NCI-H1417 treated with DMSO at 0.1 percent for 48 hours (cell line): ENCODE data around the gene NPLOC4.
A peak's percentile ranks its signal among the peaks of the same experiment; 100 is the strongest.
"Not testable (repeated sequence)": the region's sequence is repeated elsewhere in the genome, so short reads cannot be mapped to it uniquely, and the experiment has no call there.

ENCODE experiments used
- DNase-seq: peaks from one replicate; lab custom pipeline; 2025; lab: John Stamatoyannopoulos, UW

The NPLOC4 gene

DNA sequence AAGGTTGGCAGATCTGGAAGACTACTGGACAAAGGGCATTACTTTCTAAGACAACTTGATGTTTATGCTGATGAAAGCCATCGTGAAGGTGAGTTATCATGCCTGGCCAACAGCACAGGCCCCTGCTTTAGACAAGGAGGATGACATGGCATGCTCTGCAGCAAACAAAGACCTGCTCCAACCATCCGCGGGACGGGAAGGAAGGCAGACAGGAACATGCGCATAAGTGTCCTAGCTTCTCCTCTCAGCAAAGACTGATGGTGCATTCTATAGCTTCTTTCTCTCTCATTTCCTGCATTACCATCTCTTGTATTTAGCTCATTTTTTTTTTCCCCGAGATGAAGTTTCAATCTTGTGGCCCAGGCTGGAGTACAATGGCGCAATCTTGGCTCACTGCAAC lies 5.4 kb downstream of the NPLOC4 start:
- DNase-seq = no peak

DNA sequence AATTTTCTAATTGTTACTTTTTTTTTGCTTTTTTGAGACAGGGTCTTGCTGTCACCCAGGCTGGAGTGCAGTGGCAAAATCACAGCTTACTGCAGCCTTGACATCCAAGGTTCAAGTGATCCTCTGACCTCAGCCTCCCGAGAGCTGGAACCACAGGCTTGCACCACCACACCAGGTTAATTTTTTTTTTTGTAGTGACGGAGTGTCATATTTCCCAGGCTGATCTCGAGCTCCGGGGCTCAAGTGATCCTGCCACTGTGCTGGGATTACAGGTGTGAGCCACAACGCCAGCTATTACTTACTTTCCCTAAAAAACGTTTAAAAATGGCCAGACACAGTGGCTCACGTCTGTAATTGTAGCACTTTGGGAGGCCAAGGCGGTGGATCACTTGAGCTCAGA lies 6.6 kb downstream of the NPLOC4 start:
- DNase-seq = no peak

- DNase-seq = no peak
Measured at GRCh38 chr17:81621494-81622130, 15.3 kb downstream of the NPLOC4 start.

DNA sequence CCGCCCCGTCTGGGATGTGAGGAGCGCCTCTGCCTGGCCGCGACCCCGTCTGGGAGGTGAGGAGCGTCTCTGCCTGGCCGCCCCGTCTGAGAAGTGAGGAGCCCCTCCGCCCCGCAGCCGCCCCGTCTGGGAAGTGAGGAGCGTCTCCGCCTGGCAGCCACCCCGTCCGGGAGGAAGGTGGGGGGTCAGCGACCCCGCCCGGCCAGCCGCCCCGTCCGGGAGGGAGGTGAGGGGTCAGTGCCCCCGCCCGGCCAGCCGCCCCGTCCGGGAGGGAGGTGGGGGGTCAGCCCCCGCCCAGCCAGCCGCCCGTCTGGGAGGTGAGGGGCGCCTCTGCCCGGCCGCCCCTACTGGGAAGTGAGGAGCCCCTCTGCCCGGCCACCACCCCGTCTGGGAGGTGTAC lies 18.6 kb downstream of the NPLOC4 start:
- not testable (repeated sequence) for DNase-seq

DNA sequence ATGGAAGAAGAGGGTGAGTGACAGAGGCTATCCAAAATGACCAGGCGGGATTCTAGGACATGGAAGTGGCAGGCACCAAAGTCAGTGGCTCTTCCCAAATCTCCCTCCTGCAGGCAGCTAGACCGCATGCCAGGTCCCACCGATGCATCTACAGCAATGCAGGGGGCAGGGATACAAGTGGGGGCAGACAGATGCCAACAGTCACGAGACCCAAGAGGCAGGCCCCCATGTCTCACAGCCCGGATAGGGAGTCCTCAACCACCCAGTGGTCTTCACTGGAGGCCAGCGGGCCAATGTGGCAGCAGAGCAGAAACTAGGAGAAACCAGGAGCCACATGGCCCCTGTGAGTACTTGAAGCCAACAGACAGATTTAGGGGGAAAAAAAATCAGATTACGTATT lies 20.0 kb downstream of the NPLOC4 start:
- DNase-seq = no peak

DNA sequence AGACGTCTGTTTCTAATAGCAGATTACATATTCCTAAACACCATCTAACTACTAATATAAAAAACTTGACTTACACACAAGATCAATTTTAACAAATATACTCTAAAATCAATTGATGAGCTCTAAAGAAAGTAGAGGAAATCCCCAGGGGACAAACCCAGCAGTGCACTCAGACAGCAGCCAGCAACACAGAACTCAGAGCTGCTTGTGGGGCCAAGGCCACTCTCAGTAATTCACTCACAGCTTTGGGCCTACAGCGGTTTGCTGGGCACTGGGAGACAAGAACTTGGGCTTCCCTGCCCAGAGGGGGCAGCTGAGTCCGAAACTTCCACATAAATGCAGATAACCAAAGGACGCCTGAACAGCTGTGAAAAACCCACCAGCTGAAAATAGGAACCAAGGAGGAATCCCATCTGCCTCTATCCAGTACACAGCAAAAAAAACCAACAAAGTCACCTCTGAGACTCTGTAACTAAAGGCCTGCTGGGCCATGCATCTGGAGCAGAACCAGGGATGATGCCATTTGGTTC lies 21.4 kb downstream of the NPLOC4 start:
- DNase-seq = no peak

GRCh38 chr17:81612172-81612970 lies 24.5 kb downstream of the NPLOC4 start:
- DNase-seq = no peak

DNA sequence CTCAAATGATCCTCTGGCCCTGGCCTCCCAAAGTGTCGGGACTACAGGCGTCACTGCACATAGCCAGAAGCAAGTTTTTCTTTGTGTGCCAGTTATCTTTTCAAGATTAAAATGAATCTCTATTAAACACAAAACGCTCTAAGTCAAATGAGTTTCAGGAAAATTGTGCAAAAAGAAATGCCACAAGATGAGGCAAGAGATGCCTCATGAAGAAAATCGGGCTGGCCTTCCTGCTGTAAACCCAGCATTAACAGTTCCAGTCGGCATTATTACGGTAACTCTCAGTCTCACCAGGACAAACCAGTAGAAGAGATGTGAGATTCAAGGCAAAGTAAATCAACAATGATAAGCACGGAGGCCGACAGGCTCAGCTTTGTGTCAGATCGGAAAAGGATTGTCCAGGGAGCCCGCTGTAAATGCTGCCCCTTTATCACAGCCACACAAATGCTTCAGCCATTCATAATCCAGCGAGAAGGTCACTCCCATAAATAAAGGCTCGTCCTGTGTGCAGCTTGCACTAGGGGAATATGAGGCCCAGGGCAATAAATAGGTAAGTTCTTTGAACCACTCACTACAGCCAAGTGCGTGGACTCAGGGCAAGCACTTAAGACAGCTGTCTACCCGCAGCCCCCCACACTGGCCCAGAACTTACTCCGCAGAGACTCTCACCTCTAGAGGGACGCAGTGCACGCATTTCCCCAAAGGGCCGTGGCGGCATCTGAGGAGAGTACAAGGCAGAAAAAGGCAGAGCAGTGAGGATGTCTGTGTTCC lies 27.2 kb downstream of the NPLOC4 start:
- DNase-seq = no peak

- DNase-seq = no peak
Measured at GRCh38 chr17:81608605-81609004, 28.3 kb downstream of the NPLOC4 start.

DNA sequence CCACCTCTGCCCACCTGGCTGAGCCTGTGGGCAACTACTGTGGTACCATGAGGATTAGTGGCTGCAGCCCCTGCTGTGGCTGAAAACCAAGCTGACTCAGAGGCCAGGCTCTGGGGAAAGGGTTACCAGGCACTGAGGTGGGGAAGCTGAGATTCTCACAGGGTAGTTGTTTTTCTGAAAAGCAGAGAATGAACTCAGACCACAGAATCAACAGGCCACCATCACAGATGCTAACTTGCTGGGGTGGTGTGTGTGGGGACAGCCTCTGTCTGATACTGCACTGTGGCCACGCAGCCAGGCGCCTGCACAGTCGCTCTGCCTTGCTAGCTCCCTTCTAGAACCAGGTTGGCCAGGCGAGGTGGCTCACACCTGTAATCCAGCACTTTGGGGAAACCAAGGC lies 28.8 kb downstream of the NPLOC4 start:
- DNase-seq = no peak

GRCh38 chr17:81607431-81607830 lies 29.5 kb downstream of the NPLOC4 start:
- DNase-seq = no peak

- no peak for DNase-seq
Measured at GRCh38 chr17:81603846-81604610, 32.9 kb downstream of the NPLOC4 start.

GRCh38 chr17:81601525-81602120 lies 35.3 kb downstream of the NPLOC4 start:
- peak; percentile 26 for DNase-seq

DNA sequence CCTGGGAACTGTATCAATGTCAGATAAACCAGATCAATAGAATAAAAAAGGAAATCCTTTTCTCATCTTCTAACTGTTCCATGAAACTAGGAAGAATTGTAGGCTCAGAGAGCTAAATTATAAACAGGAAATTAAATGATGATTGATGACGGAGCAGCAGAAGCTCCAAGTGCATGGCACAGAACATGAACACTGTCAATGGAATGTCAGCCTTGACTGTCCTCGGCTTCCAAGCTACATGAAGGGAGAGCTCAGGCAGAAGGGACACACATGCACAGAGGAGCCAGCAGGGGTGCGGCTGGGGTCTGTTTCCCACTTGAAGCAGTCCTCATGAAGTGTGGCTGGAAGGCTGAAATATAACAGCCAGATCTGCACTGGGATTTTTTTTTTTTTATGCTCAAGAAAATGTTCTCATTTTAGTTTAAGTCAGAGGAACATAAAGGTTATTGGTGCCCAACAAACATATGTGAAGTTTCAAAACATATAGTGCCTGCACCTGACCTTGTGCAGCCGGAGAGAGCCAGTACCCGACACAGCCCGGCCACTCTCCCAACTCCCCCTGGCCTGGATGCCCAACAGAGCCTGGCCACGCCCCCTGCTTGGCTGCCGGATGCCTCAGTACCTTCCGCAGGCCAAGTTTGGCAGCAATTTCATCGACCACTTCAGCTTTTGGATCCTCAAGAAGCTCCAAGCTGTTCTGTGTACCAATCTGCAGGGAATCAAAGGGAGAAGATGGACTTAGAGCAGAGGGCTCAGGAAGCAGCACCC lies 37.0 kb downstream of the NPLOC4 start:
- DNase-seq = no peak

DNA sequence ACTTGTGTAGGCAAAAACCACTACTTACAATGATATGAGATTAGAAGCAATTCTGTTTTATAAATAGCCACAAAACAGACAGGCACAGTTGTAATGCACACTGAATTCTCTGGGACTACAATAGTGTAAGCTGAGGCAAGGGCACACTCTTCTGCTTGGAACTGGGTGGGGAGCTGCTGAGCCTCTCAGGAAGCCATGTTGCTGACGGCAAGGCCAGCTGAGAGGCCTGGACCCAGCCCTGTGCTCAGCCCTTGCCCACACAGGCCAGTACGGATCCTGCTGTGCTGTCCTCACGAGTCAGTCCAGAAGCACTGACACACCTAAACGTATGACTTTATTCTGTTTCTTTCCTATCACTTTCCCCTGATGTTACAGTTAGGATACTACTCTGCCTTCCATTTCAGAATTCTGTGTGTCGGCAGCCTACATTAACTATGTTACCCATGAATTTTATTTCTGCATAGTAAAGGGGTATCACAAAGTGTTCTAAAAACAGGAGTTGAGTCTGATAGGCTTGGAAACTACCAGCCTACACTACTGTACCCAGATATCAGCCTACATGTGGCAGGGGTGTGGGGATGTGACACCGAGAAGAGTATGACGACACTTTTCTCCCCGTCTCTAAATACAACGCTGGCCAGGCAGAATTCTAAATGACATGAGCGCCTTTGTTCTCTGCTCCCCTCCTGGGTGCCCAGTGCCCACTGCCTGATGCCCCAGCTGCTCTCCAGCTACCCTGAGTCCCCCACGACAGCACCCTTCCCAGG lies 43.6 kb downstream of the NPLOC4 start:
- DNase-seq = no peak

- no peak for DNase-seq
Measured at GRCh38 chr17:81591971-81592370, 44.9 kb downstream of the NPLOC4 start.

DNA sequence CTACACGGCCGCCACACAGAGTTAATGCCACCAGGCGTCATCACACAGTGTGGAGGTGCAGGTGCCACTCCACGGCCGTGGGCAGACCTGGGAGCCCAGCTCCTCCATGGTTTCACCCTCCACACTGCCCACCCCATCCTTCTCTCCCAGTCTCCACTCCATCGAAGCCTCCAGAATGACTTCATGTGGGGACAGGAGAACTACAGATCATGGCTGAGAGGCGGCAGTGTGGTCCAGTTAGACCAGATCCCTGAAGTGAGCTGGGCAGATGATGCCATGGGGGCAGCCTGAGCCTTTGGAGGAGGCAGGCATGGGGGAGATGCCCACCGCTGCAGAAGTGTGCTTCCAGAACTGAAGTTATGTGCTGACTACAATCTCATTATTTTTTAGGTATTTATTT lies 46.8 kb downstream of the NPLOC4 start:
- DNase-seq = no peak

- DNase-seq = no peak
Measured at GRCh38 chr17:81589612-81590011, 47.3 kb downstream of the NPLOC4 start.

- no peak for DNase-seq
Measured at GRCh38 chr17:81586096-81586495, 50.8 kb downstream of the NPLOC4 start.

- not testable (repeated sequence) for DNase-seq
Measured at GRCh38 chr17:81584771-81585170, 52.1 kb downstream of the NPLOC4 start.
